Spinal cord (tissue), 10 donors: Measurements from ENCODE around the gene ELOVL3. TPM values are rescaled to one million over a fixed set of nuclear protein-coding genes. Genes with fewer than 3 reads are reported as not detected.

Experiments used
- DNase-seq, 6 donors: peaks; one replicate each; pipeline versions ENCODE4 v3.0.0 to v3.0.0-alpha.2; 2013 to 2015; ENCODE audit warnings: low spot score in 6 of 6, low read depth in 4 of 6
- H3K27ac ChIP-seq: one replicate; pipeline ENCODE4 v1.5.1; 2013; ENCODE audit warnings: low read depth, low read length, control low read depth
- H3K27me3 ChIP-seq: one replicate; pipeline ENCODE4 v1.6.1; 2013; ENCODE audit warnings: low read length; ENCODE audit not compliant: control insufficient read depth, insufficient read depth
- H3K36me3 ChIP-seq: one replicate; pipeline ENCODE4 v1.6.1; 2013; ENCODE audit warnings: low read length; ENCODE audit not compliant: control insufficient read depth, insufficient read depth
- H3K4me1 ChIP-seq: one replicate; pipeline ENCODE4 v1.6.1; 2013; ENCODE audit warnings: low read length; ENCODE audit not compliant: control insufficient read depth, insufficient read depth
- H3K4me3 ChIP-seq: one replicate; pipeline ENCODE4 v1.5.1; 2013; ENCODE audit warnings: low read depth, low read length, control low read depth
- H3K9me3 ChIP-seq: one replicate; pipeline ENCODE4 v1.6.1; 2013; ENCODE audit warnings: low read length; ENCODE audit not compliant: control insufficient read depth, insufficient read depth
- WGBS: methylation state at CpG from one replicate; pipeline ENCODE4 v1.1.5; 2013; ENCODE audit warnings: missing lambda C conversion rate; ENCODE audit not compliant: insufficient coverage; 5-methylcytosine and 5-hydroxymethylcytosine counted together
- polyA plus RNA-seq, 2 donors: library from polyadenylated mRNA; unstranded; fragments of 120-200 nt; gene quantifications; one replicate each; pipeline ENCODE4 v1.2.1, GENCODE V29; 2013; ENCODE audit not compliant: insufficient read length in 2 of 2
- total RNA-seq, 2 donors: library from RNA; depleted of rRNA in 1 of 2; stranded (reverse); fragments of 120-200 nt in 1 of 2; fragments of >200 nt in 1 of 2; gene quantifications; one replicate each; pipeline versions ENCODE4 v1.2.3 to v1.2.4, GENCODE V29; 2013 to 2014
- donor health status: healthy.

Gene ELOVL3
- total and polyA plus RNA-seq, 4 donors: 0.40 to 0.50 (median 0.42) TPM; not detected in 1

DNA sequence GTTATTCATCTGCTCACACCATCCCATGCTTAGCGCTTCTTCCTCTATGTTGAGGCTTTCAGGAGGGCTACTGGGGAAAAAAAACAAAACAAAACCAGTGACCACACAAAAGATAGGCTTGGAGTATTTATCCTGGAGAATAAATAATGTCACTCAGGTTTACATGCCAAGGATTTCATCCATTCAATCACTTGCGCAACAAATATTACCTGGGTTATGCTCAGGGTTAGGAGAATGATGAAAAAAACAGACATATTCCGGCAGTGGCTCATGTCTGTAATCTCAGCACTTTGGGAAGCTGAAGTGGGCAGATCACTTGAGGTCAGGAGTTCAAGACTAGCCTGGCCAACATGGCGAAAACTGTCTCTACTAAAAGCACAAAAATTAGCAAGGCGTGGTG, 3.3 kb upstream of the ELOVL3 start:
- peaks cover 15% of the 10 kb centered on the region for H3K4me1 ChIP-seq
- no peak overlapping the region for H3K27ac ChIP-seq
- 89% methylated on average over 3 of the region's 5 CpGs for WGBS
- DNase-seq: no peak
- peaks cover 10% of the 10 kb centered on the region for H3K27me3 ChIP-seq
- no peaks in the 10 kb centered on the region for H3K9me3 ChIP-seq
- no peak overlapping the region for H3K4me3 ChIP-seq
- no peaks in the 10 kb centered on the region for H3K36me3 ChIP-seq

DNA sequence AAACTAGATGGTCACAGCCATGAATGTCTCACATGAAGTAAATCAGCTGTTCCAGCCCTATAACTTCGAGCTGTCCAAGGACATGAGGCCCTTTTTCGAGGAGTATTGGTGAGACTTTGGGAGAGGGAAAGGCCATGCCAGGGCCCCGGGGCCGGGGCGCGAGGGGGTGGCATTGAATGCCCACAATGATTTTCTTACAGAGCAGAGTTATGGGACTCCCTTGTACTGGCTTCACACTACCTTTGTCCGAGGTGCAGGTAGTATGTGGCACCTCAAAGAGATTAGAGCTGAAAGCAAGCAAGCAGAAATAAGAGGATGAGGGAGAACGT, 407 bp downstream of the ELOVL3 start:
- no peak for DNase-seq
- WGBS: 64% methylated on average over 3 of the region's 8 CpGs
- peak overlapping the region; percentile 45 for H3K4me3 ChIP-seq
- H3K4me1 ChIP-seq: peaks cover 33% of the 10 kb centered on the region
- H3K36me3 ChIP-seq: no peaks in the 10 kb centered on the region
- peaks cover 39% of the 10 kb centered on the region for H3K27me3 ChIP-seq
- H3K27ac ChIP-seq: no peak overlapping the region
- no peaks in the 10 kb centered on the region for H3K9me3 ChIP-seq

DNA sequence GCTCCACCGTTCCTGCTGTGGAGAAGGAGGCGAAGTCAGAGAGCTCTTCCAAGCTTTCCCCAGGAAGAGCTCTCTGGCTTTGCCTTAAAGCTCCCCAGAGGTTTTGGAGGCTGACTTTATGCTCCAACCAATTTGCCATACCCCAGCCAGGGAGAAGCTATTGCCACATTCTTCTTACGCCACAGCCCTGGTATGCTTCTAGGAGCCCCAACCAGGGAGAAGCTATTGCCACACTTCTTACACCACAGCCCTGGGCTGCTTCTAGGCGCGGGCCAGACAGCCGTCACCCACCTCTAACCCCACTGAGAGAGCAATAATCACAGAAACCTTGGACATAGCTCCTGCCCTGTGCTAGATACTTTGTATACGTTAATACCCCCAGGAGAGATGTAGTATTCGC, 951 bp downstream of the ELOVL3 start:
- H3K9me3 ChIP-seq: no peaks in the 10 kb centered on the region
- no peak overlapping the region for H3K27ac ChIP-seq
- H3K36me3 ChIP-seq: no peaks in the 10 kb centered on the region
- DNase-seq: no peak
- H3K4me1 ChIP-seq: peaks cover 39% of the 10 kb centered on the region
- WGBS: 81% methylated on average over 8 of the region's 8 CpGs
- no peak overlapping the region for H3K4me3 ChIP-seq
- H3K27me3 ChIP-seq: peaks cover 44% of the 10 kb centered on the region

- Histone ChIP-seq H3K27ac (no peak overlapping the region), H3K36me3 (no peaks in the 10 kb centered on the region), H3K27me3 (peaks cover 64% of the 10 kb centered on the region), H3K9me3 (no peaks in the 10 kb centered on the region), H3K4me1 (peaks cover 39% of the 10 kb centered on the region), H3K4me3 (peak overlapping the region; percentile 24)
- WGBS: under 1% methylated on average over 23 of the region's 24 CpGs
- peak in 5 of 6 donors; percentile 52 to 94 (median 72) for DNase-seq
Measured at GRCh38 chr10:102229810-102230263, 3.7 kb downstream of the ELOVL3 start.

DNA sequence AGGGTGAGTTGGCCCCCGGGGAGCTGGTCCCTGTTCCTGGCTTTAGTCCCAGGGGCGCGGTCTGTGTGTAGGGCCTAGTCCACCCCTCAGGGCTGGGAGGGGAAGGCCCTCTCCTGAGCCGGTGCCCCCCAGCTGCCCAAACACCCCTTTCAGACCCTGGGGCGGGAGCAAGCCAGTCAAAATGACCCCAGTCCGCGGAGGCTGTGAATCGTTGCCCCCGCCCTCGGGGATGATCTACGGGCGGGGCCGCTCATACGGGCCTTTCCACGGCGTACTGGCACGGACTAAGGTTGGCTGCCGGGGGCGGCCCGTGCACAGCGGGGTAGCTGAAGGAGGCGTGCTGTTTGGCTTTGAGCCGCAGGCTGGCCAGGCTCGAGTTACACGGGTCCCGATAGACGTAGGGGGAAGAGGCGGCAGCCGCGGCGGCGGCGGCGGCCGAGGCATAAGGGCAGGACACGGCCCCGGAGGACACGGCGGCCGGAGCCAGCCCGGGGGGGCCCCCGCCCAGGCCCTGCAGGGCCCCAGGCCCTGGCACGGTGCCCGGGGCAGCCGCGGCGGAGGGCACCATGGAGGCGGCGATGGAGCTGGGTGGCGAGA, 4.3 kb downstream of the ELOVL3 start:
- Histone ChIP-seq H3K36me3 (no peaks in the 10 kb centered on the region), H3K27me3 (peaks cover 67% of the 10 kb centered on the region), H3K4me3 (peak overlapping the region; percentile 24), H3K27ac (no peak overlapping the region), H3K9me3 (no peaks in the 10 kb centered on the region), H3K4me1 (peaks cover 39% of the 10 kb centered on the region)
- peak in 2 of 6 donors; percentile 54 to 67 for DNase-seq
- WGBS: under 1% methylated on average over 47 of the region's 50 CpGs

GRCh38 chr10:102230861-102231356, 4.8 kb downstream of the ELOVL3 start:
- under 1% methylated on average over 52 of the region's 52 CpGs for WGBS
- Histone ChIP-seq H3K27ac (no peak overlapping the region), H3K4me3 (peak overlapping the region; percentile 5), H3K36me3 (no peaks in the 10 kb centered on the region), H3K9me3 (no peaks in the 10 kb centered on the region), H3K4me1 (peaks cover 34% of the 10 kb centered on the region), H3K27me3 (peaks cover 71% of the 10 kb centered on the region)
- DNase-seq: peak in 2 of 6 donors; percentile 14 to 37

DNA sequence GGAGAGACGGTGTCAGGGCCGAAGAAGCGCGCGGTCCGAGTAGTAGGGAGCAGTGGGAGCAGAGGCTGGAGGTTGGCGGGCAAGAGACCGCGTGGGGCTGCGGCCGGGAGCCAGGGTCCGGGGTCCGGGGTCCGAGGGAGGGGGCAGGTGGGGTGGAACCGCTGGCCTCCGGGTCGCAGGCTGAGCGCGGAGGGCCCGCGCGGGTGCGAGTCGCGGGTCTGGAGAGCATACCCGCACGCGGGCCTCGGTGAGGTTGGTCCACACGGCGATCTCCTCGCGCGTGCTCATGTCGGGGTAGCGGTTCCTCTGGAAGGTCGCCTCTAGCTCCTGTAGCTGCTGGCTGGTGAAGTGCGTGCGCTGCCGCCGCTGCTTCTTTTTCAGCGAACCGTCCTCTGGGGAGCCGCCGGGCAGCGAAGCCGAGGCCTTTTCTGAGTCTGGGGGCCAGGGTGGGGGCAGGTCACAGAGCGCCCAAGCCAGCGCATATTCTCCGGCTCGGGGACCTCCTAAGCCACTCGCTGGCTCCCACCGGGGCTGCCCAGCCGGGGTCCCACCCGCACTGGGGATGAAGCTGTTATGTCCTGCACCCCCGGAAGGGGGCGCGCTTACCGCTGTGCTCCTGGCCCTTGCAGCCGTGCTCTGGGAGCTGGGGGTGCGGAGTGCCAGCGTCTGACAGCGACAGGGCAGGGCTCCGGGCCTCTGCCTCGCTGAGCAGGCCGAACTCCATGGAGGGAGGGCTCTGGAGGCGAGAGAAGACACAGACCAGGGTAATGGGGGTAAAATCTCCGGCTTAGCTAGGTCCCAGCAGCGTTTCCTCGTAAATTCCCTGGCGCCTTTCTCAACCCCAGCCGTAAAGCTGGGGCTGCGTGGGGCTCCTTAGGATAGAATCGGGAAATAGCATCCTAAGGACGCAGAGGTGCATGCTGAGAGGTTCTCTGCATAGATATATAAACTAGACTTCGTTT, 5.5 kb downstream of the ELOVL3 start:
- Histone ChIP-seq H3K4me1 (peaks cover 27% of the 10 kb centered on the region), H3K27me3 (peaks cover 78% of the 10 kb centered on the region)

GRCh38 chr10:102233997-102234396, 7.9 kb downstream of the ELOVL3 start:
- peaks cover 79% of the 10 kb centered on the region for H3K27me3 ChIP-seq
- H3K9me3 ChIP-seq: no peaks in the 10 kb centered on the region
- H3K4me3 ChIP-seq: no peak overlapping the region
- H3K4me1 ChIP-seq: peaks cover 24% of the 10 kb centered on the region
- no peaks in the 10 kb centered on the region for H3K36me3 ChIP-seq
- H3K27ac ChIP-seq: no peak overlapping the region
- no CpG with 5 or more reads among the region's 1 CpG for WGBS
- no peak for DNase-seq

More for the DNA sequence above, 5.5 kb downstream of the ELOVL3 start:
- DNase-seq: peak in 1 of 6 donors; percentile 39
- WGBS: 8% methylated on average over 74 of the region's 76 CpGs
- H3K9me3 ChIP-seq: no peaks in the 10 kb centered on the region
- H3K4me3 ChIP-seq: peak overlapping the region; percentile 5
- no peaks in the 10 kb centered on the region for H3K36me3 ChIP-seq
- no peak overlapping the region for H3K27ac ChIP-seq

DNA sequence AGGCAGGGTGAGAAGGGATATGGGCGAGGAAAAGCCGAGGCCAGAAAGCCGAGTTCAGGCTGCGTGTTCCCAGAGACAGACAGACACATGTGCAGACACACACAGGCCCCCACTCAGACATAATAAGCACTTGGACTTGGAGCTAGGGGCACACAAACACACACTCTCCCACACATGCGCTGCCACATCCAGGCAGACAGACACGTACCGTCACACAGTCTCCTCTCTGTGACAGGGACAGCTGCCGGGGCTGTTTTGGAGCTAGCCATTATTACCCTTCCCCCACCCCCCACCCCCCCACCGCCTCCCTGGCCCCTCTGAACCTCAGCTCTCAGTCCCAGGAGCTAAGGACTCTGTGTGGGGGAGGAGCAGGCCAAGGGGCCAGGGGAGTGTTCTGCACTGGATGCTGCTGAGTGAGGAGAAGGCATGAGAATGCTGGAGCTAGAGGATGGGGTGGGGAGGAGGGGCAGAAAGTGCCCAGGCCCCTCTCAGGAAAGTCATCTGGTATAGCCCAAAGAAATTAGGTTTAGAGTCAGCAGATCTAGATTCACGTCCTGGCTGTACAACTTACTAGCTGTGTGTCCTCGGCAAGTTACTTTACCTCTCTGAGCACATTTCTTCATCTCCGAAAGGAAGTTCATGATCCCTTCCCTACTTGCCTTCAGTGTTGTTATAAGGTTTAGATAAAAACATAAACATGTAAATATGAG, 8.9 kb downstream of the ELOVL3 start:
- H3K27me3 ChIP-seq: peaks cover 86% of the 10 kb centered on the region
- H3K4me1 ChIP-seq: peaks cover 19% of the 10 kb centered on the region
- DNase-seq: no peak
- H3K36me3 ChIP-seq: no peaks in the 10 kb centered on the region
- no peak overlapping the region for H3K4me3 ChIP-seq
- H3K27ac ChIP-seq: no peak overlapping the region
- WGBS: 63% methylated on average over 4 of the region's 12 CpGs
- no peaks in the 10 kb centered on the region for H3K9me3 ChIP-seq
